Tibial artery (tissue), 4 donors: Measurements from ENCODE around the gene CEP97.

Experiments used
- DNase-seq, 2 donors: peaks; one replicate each; pipeline ENCODE4 v3.0.0-alpha.2; 2019
- H3K27ac ChIP-seq, 2 donors: fragments of 200-600 bp; sonication (generic) in 1 of 2; 1 replicate in 1 of 2; 2 replicates in 1 of 2; pipeline ENCODE4 v1.5.1; 2018 to 2019; ENCODE audit warnings: mild to moderate bottlenecking in 1 of 2
- H3K27me3 ChIP-seq, 2 donors: fragments of 200-600 bp; sonication (generic) in 1 of 2; one replicate each; pipeline versions ENCODE4 v1.5.1 to v1.6.0; 2016 to 2019
- H3K36me3 ChIP-seq, 3 donors: fragments of 200-600 bp; sonication (generic) in 2 of 3; one replicate each; pipeline ENCODE4 v1.5.1; 2016 to 2019; ENCODE audit warnings: mild to moderate bottlenecking in 2 of 3
- H3K4me1 ChIP-seq, 4 donors: fragments of 200-600 bp; sonication (generic) in 2 of 4; 1 replicate in 3 of 4; 2 replicates in 1 of 4; pipeline ENCODE4 v1.5.1; 2016 to 2019
- H3K4me3 ChIP-seq, 2 donors: fragments of 200-600 bp; sonication (generic) in 1 of 2; 1 replicate in 1 of 2; 2 replicates in 1 of 2; pipeline ENCODE4 v1.5.1; 2018 to 2019; ENCODE audit warnings: mild to moderate bottlenecking in 2 of 2
- H3K9me3 ChIP-seq, 3 donors: fragments of 200-600 bp; sonication (generic) in 1 of 3; one replicate each; pipeline ENCODE4 v1.5.1; 2016 to 2019
- intact Hi-C: fragments of 100-400 bp; cut with DNase I; formaldehyde crosslinking; loops from one replicate; pipeline ENCODE4 v1.15.0; 2023; ENCODE audit warnings: low total_unique reads
- TF ChIP-seq, protein P1 (sequence below), 2 experiments: fragments of 200-600 bp in 1 of 2; fragments of 450-650 bp in 1 of 2; IDR thresholded peaks; one replicate each; pipeline ENCODE4 v1.5.1; 2017 to 2019; ENCODE audit warnings: antibody characterized with exemption in 2 of 2, mild to moderate bottlenecking in 1 of 2, moderate library complexity in 1 of 2

CEP97 gene

DNA sequence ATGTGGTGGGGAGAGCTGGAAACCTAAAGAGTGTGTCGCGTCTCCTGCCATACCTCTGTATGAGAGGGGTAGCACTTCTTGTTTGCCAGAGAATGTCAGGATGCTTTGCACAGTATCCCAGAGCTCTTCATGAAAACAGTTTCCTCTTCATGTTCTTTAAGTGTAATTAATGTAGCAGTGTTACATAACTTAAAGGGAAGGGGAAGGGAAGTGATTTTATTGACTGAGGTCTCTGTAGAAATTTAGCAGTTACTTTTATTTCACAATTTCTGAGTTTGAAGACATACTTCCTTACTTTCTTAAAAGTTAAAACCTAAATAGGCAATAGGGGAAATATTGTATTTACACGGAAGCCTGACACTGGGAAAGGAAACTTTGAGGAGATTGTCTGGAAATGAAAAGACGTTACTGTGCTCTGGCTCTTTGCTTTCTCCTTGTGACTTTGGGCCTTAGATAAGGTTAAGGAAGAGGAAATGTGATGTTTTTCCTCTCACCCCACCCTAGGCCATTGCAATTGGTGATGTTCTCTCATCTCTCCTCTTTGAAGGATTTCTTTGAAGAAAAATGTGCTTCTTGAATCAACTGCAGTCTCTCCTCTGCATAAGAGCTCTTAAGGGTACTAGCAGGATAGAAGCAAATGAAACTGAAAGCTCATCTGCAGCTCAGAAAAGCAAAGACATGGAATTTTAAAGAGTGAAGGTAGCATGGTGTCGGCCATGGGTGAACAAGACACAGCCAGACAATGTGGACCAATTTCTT is 60.6 kb downstream of the CEP97 start:
- H3K4me3 ChIP-seq: no peak overlapping the region
- DNase-seq: no peak
- TF ChIP-seq, protein P1, sequence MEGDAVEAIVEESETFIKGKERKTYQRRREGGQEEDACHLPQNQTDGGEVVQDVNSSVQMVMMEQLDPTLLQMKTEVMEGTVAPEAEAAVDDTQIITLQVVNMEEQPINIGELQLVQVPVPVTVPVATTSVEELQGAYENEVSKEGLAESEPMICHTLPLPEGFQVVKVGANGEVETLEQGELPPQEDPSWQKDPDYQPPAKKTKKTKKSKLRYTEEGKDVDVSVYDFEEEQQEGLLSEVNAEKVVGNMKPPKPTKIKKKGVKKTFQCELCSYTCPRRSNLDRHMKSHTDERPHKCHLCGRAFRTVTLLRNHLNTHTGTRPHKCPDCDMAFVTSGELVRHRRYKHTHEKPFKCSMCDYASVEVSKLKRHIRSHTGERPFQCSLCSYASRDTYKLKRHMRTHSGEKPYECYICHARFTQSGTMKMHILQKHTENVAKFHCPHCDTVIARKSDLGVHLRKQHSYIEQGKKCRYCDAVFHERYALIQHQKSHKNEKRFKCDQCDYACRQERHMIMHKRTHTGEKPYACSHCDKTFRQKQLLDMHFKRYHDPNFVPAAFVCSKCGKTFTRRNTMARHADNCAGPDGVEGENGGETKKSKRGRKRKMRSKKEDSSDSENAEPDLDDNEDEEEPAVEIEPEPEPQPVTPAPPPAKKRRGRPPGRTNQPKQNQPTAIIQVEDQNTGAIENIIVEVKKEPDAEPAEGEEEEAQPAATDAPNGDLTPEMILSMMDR (IDR thresholded peaks at IDR 0.05): no peak
- H3K27me3 ChIP-seq: no peaks in the 10 kb centered on the region
- peaks cover 58 to 68% (median 65%) of the 10 kb centered on the region in 3 donors for H3K36me3 ChIP-seq
- peaks cover 0 to 19% (median 11%) of the 10 kb centered on the region in 4 donors for H3K4me1 ChIP-seq
- H3K9me3 ChIP-seq: no peaks in the 10 kb centered on the region
- intact Hi-C loops: loop anchor here (5.0 kb wide), 1 partner anchor 93 kb away; no protein-coding TSS in a partner anchor
- H3K27ac ChIP-seq: no peak overlapping the region

DNA sequence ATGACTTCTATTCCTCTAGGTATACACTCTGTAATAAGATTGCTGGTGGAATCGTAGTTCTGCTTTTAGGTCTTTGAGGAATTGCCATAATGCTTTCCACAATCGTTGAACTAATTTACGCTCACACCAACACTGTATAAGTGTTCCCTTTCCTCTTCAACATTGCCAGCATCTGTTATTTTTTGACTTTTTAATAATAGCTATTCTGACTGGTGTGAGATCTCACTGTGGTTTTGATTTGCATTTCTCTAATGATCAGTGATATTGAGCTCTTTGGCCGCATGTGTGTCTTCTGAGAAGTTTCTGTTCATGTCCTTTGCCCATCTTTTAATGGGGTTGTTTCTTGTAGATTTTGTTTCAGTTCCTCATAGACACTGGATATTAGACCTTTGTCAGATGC is 67.4 kb downstream of the CEP97 start:
- Histone ChIP-seq H3K4me1 (no peaks in the 10 kb centered on the region), H3K4me3 (no peak overlapping the region), H3K27ac (no peak overlapping the region), H3K9me3 (no peaks in the 10 kb centered on the region), H3K27me3 (no peaks in the 10 kb centered on the region), H3K36me3 (peaks cover 60 to 75% (median 71%) of the 10 kb centered on the region in 3 donors)
- intact Hi-C loops: no loop called here
- no peak for DNase-seq
- TF ChIP-seq, protein P1 (IDR thresholded peaks at IDR 0.05): no peak

DNA sequence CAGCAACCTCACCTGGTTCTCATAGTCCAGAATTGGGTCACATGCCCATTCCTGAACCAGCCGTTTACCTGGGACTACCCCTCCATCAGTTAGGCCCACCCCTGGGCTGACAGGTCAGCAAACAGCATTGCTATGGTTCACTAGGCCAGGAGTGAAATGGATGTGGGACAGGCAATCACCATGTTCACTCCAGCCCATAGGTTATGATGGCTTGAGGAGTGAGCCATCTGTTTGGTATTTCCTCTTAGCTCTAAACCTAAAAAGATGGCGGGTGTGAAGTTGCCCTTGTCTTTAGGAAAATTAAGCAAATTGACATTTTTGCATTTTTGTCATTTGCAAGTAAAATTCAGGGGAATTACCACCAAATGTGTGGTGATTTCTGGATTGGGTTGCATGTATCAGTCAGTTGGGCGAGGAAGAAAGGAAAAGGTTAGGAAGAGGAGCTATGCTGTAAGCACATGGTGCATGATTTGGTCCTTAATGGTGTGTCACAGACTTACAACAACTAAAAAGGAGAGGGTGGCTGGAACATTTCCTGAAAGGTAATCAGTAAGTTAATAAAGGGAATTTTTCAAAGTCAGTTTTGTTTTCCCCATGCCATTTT is 71.8 kb downstream of the CEP97 start:
- intact Hi-C loops: no loop called here
- H3K27ac ChIP-seq: no peak overlapping the region

DNA sequence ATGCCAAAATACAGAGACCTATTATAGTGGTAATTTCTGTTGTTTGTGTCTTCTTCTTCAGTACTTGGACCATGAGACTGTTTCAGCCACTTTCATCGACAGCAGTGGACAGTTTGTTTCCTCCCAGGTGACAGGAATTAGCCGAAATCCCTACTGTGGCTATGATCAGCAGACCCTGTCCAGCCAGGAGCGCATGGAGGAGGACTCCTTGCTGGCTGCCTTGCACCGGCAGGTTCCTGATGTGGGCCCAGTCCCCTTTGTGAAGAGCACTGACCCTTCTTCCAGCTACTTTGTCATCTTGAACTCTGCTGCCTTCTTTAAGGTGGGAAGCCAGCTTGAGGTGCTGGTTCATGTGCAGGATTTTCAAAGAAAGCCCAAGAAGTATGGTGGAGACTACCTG is 76.8 kb downstream of the CEP97 start:
- TF ChIP-seq, protein P1 (IDR thresholded peaks at IDR 0.05): no peak
- intact Hi-C loops: loop anchor here (10.0 kb wide), 1 partner anchor 734 kb away; no protein-coding TSS in a partner anchor

More for the DNA sequence above, 71.8 kb downstream of the CEP97 start:
- DNase-seq: no peak
- Histone ChIP-seq H3K9me3 (no peaks in the 10 kb centered on the region), H3K4me1 (no peaks in the 10 kb centered on the region), H3K4me3 (no peak overlapping the region), H3K27me3 (no peaks in the 10 kb centered on the region), H3K36me3 (peaks cover 27 to 50% (median 50%) of the 10 kb centered on the region in 3 donors)
- TF ChIP-seq, protein P1 (IDR thresholded peaks at IDR 0.05): no peak

DNA sequence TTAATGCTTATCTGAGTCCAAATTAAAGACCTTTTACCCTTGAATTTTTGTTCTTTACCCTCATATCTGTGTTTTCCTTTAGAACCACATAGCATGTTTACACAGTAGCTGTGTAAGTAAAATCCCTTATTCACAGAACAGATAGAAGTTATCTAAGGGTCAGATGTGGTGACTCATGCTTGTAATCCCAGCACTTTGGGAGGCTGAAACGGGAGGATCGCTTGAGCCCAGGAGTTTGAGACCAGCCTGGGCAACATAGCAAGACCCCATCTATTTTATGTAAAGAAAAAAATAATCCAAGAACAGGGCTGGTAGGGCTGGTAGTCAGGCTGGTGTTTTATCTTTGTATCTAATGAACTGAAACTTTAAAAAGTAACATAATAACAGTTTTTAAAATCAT is 77.8 kb downstream of the CEP97 start:
- no peaks in the 10 kb centered on the region for H3K9me3 ChIP-seq
- TF ChIP-seq, protein P1 (IDR thresholded peaks at IDR 0.05): no peak
- DNase-seq: no peak
- peaks cover 11 to 27% (median 21%) of the 10 kb centered on the region in 3 donors for H3K36me3 ChIP-seq
- intact Hi-C loops: loop anchor here (10.0 kb wide), 1 partner anchor 733 kb away; no protein-coding TSS in a partner anchor
- H3K4me1 ChIP-seq: peaks cover 0 to 5% (median 0%) of the 10 kb centered on the region in 4 donors
- H3K27me3 ChIP-seq: no peaks in the 10 kb centered on the region
- no peak overlapping the region for H3K27ac ChIP-seq
- H3K4me3 ChIP-seq: no peak overlapping the region

More for the DNA sequence above, 76.8 kb downstream of the CEP97 start:
- Histone ChIP-seq H3K27ac (no peak overlapping the region), H3K4me3 (no peak overlapping the region), H3K36me3 (peaks cover 14 to 29% (median 28%) of the 10 kb centered on the region in 3 donors), H3K9me3 (no peaks in the 10 kb centered on the region), H3K27me3 (no peaks in the 10 kb centered on the region), H3K4me1 (peaks cover 0 to 5% (median 0%) of the 10 kb centered on the region in 4 donors)
- no peak for DNase-seq
